ENCODE measurements around the gene NYAP1.

The NYAP1 gene

DNA sequence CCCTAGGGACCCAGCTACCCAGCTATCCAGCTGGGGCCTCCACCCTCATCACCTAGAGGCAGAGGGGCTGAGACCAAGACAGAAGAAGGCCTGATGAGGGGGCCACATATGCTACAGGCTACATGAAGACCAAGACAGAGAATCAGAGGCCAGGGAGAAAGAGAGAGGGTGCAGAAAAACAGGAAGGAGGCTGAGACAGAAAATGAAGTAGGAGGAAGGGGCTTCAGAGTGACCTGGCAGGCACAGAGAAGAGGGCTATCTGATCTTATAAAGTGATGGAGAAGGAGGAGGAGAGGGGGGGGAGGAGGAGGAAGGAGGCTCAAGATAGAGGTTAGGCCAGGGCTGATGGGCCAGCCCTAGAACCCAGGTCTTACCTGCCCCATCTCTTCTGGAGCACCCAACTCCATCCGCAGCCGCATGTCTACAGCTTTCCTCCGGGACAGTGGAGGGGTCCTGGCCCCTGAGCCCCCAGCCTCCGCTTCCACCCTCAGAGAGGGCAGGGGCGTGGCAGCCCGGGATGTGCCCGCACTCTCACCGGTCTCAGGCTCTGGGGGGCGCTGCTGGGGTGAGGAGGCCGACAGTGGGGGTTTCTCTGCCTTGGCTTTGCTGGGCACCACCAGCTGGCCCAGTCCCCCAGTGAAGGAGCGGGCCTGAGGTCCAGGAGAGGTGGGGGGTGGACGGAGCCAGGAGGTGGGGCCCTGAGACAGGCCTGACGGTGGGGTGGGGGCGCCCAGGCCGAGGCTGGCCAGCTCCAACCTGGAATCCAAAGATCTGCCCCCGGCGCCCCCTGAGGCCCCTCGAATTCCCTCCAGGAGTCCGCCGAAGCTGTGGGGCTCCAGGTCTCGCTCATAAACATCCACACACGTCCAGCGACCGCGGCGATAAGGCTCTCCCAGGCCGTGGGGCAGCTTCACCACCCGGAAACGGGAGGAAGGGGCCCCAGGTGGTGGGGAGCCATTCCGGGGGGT lies 6.5 kb upstream of the NYAP1 start (continued):
- TF ChIP-seq, protein P1, sequence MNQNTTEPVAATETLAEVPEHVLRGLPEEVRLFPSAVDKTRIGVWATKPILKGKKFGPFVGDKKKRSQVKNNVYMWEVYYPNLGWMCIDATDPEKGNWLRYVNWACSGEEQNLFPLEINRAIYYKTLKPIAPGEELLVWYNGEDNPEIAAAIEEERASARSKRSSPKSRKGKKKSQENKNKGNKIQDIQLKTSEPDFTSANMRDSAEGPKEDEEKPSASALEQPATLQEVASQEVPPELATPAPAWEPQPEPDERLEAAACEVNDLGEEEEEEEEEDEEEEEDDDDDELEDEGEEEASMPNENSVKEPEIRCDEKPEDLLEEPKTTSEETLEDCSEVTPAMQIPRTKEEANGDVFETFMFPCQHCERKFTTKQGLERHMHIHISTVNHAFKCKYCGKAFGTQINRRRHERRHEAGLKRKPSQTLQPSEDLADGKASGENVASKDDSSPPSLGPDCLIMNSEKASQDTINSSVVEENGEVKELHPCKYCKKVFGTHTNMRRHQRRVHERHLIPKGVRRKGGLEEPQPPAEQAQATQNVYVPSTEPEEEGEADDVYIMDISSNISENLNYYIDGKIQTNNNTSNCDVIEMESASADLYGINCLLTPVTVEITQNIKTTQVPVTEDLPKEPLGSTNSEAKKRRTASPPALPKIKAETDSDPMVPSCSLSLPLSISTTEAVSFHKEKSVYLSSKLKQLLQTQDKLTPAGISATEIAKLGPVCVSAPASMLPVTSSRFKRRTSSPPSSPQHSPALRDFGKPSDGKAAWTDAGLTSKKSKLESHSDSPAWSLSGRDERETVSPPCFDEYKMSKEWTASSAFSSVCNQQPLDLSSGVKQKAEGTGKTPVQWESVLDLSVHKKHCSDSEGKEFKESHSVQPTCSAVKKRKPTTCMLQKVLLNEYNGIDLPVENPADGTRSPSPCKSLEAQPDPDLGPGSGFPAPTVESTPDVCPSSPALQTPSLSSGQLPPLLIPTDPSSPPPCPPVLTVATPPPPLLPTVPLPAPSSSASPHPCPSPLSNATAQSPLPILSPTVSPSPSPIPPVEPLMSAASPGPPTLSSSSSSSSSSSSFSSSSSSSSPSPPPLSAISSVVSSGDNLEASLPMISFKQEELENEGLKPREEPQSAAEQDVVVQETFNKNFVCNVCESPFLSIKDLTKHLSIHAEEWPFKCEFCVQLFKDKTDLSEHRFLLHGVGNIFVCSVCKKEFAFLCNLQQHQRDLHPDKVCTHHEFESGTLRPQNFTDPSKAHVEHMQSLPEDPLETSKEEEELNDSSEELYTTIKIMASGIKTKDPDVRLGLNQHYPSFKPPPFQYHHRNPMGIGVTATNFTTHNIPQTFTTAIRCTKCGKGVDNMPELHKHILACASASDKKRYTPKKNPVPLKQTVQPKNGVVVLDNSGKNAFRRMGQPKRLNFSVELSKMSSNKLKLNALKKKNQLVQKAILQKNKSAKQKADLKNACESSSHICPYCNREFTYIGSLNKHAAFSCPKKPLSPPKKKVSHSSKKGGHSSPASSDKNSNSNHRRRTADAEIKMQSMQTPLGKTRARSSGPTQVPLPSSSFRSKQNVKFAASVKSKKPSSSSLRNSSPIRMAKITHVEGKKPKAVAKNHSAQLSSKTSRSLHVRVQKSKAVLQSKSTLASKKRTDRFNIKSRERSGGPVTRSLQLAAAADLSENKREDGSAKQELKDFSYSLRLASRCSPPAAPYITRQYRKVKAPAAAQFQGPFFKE (tag by site-specific recombination; IDR thresholded peaks at IDR 0.05; ENCODE audit: borderline replicate concordance): no peak
- no peak for TF ChIP-seq ZNF239 (tag by site-specific recombination; IDR thresholded peaks at IDR 0.05)
- TF ChIP-seq, protein P2, sequence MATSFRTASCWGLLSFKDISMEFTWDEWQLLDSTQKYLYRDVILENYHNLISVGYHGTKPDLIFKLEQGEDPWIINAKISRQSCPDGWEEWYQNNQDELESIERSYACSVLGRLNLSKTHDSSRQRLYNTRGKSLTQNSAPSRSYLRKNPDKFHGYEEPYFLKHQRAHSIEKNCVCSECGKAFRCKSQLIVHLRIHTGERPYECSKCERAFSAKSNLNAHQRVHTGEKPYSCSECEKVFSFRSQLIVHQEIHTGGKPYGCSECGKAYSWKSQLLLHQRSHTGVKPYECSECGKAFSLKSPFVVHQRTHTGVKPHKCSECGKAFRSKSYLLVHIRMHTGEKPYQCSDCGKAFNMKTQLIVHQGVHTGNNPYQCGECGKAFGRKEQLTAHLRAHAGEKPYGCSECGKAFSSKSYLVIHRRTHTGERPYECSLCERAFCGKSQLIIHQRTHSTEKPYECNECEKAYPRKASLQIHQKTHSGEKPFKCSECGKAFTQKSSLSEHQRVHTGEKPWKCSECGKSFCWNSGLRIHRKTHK (tag by site-specific recombination; IDR thresholded peaks at IDR 0.05): no peak
- peak; percentile 47; the same call in 1 of the 2 replicates for TF ChIP-seq KLF10 (tag by site-specific recombination; IDR thresholded peaks at IDR 0.05)
- TF ChIP-seq, protein P3, sequence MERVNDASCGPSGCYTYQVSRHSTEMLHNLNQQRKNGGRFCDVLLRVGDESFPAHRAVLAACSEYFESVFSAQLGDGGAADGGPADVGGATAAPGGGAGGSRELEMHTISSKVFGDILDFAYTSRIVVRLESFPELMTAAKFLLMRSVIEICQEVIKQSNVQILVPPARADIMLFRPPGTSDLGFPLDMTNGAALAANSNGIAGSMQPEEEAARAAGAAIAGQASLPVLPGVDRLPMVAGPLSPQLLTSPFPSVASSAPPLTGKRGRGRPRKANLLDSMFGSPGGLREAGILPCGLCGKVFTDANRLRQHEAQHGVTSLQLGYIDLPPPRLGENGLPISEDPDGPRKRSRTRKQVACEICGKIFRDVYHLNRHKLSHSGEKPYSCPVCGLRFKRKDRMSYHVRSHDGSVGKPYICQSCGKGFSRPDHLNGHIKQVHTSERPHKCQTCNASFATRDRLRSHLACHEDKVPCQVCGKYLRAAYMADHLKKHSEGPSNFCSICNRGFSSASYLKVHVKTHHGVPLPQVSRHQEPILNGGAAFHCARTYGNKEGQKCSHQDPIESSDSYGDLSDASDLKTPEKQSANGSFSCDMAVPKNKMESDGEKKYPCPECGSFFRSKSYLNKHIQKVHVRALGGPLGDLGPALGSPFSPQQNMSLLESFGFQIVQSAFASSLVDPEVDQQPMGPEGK (tag by site-specific recombination; IDR thresholded peaks at IDR 0.05): peak; percentile 80
- TF ChIP-seq EGR2 (tag by site-specific recombination; IDR thresholded peaks at IDR 0.05; ENCODE audit: low read depth): no peak
- peak; percentile 16; the same call in 1 of the 2 replicates for TF ChIP-seq ZBTB20 (tag by site-specific recombination; IDR thresholded peaks at IDR 0.05)
- peak; percentile 65; the same call in 1 of the 2 replicates for TF ChIP-seq ZNF366 (tag by site-specific recombination; conservative IDR thresholded peaks at IDR 0.05)
- TF ChIP-seq ZNF624 (tag by site-specific recombination; IDR thresholded peaks at IDR 0.05): no peak
- TF ChIP-seq, protein P4, sequence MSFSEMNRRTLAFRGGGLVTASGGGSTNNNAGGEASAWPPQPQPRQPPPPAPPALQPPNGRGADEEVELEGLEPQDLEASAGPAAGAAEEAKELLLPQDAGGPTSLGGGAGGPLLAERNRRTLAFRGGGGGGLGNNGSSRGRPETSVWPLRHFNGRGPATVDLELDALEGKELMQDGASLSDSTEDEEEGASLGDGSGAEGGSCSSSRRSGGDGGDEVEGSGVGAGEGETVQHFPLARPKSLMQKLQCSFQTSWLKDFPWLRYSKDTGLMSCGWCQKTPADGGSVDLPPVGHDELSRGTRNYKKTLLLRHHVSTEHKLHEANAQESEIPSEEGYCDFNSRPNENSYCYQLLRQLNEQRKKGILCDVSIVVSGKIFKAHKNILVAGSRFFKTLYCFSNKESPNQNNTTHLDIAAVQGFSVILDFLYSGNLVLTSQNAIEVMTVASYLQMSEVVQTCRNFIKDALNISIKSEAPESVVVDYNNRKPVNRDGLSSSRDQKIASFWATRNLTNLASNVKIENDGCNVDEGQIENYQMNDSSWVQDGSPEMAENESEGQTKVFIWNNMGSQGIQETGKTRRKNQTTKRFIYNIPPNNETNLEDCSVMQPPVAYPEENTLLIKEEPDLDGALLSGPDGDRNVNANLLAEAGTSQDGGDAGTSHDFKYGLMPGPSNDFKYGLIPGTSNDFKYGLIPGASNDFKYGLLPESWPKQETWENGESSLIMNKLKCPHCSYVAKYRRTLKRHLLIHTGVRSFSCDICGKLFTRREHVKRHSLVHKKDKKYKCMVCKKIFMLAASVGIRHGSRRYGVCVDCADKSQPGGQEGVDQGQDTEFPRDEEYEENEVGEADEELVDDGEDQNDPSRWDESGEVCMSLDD (tag by site-specific recombination; IDR thresholded peaks at IDR 0.05): peak; percentile 8; the same call in 1 of the 2 replicates
- TF ChIP-seq, protein P5, sequence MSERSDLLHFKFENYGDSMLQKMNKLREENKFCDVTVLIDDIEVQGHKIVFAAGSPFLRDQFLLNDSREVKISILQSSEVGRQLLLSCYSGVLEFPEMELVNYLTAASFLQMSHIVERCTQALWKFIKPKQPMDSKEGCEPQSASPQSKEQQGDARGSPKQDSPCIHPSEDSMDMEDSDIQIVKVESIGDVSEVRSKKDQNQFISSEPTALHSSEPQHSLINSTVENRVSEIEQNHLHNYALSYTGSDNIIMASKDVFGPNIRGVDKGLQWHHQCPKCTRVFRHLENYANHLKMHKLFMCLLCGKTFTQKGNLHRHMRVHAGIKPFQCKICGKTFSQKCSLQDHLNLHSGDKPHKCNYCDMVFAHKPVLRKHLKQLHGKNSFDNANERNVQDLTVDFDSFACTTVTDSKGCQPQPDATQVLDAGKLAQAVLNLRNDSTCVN (tag by site-specific recombination; optimal IDR thresholded peaks at IDR 0.05): no peak
- no peak for TF ChIP-seq ZNF560 (tag by site-specific recombination; IDR thresholded peaks at IDR 0.05; ENCODE audit: borderline replicate concordance)
- no peak for TF ChIP-seq SP7 (tag by site-specific recombination; IDR thresholded peaks at IDR 0.05)
- TF ChIP-seq, protein P6, sequence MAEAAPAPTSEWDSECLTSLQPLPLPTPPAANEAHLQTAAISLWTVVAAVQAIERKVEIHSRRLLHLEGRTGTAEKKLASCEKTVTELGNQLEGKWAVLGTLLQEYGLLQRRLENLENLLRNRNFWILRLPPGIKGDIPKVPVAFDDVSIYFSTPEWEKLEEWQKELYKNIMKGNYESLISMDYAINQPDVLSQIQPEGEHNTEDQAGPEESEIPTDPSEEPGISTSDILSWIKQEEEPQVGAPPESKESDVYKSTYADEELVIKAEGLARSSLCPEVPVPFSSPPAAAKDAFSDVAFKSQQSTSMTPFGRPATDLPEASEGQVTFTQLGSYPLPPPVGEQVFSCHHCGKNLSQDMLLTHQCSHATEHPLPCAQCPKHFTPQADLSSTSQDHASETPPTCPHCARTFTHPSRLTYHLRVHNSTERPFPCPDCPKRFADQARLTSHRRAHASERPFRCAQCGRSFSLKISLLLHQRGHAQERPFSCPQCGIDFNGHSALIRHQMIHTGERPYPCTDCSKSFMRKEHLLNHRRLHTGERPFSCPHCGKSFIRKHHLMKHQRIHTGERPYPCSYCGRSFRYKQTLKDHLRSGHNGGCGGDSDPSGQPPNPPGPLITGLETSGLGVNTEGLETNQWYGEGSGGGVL (tag by site-specific recombination; IDR thresholded peaks at IDR 0.05): peak; percentile 39; the same call in 1 of the 2 replicates
- no peak for TF ChIP-seq ZNF184 (tag by site-specific recombination; IDR thresholded peaks at IDR 0.05)
- 0 out of 2 replicates have a peak, but pooled peaks have one; percentile 15 for TF ChIP-seq ZNF341 (tag by site-specific recombination; IDR thresholded peaks at IDR 0.05; ENCODE audit: low read depth)
- TF ChIP-seq, protein P7, sequence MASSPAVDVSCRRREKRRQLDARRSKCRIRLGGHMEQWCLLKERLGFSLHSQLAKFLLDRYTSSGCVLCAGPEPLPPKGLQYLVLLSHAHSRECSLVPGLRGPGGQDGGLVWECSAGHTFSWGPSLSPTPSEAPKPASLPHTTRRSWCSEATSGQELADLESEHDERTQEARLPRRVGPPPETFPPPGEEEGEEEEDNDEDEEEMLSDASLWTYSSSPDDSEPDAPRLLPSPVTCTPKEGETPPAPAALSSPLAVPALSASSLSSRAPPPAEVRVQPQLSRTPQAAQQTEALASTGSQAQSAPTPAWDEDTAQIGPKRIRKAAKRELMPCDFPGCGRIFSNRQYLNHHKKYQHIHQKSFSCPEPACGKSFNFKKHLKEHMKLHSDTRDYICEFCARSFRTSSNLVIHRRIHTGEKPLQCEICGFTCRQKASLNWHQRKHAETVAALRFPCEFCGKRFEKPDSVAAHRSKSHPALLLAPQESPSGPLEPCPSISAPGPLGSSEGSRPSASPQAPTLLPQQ (tag by site-specific recombination; IDR thresholded peaks at IDR 0.05): 0 out of 2 replicates have a peak, but pooled peaks have one; percentile 19
- TF ChIP-seq KLF8 (tag by site-specific recombination; IDR thresholded peaks at IDR 0.05): peak; percentile 22; the same call in 1 of the 2 replicates
- peak; percentile 45; the same call in 1 of the 2 replicates for TF ChIP-seq KLF16 (tag by site-specific recombination; IDR thresholded peaks at IDR 0.05)
- no peak for TF ChIP-seq ZNF311 (tag by site-specific recombination; IDR thresholded peaks at IDR 0.05; ENCODE audit: borderline replicate concordance)
